MCF 10A (cell line): ENCODE measurements around the gene LIMD2. TPM values are rescaled to one million over a fixed set of nuclear protein-coding genes. Genes with fewer than 3 reads are reported as not detected.

ENCODE experiments used
- BruUV-seq: library from RNA; stranded (reverse); fragments of 400-500 nt; replicated peaks from 2 replicates; lab custom pipeline; 2021; lab: Mats Ljungman, UMichigan
- CTCF ChIA-PET: fragments of 300-600 bp; sonication (Branson Sonifier 250); formaldehyde crosslinking; extraction: SDS; loops from one replicate; lab custom pipeline; 2021; ENCODE audit warnings: antibody characterized with exemption, inconsistent platforms; lab: Yijun Ruan, JAX
- POLR2A ChIA-PET: fragments of 300-600, 350-650 bp; sonication (Branson Sonifier 250); formaldehyde crosslinking; extraction: SDS; loops from one replicate; lab custom pipeline; 2020; ENCODE audit warnings: antibody characterized with exemption, inconsistent platforms; lab: Yijun Ruan, JAX
- DNase-seq: peaks from one replicate; pipeline ENCODE4 v3.0.0-alpha.2; 2018; ENCODE audit not compliant: unreplicated experiment
- H3K27ac Mint-ChIP-seq: one replicate; pipeline ENCODE4 v1.8.0; 2022; ENCODE audit warnings: mild to moderate bottlenecking, low read depth, mixed read lengths; ENCODE audit not compliant: unreplicated experiment
- H3K27me3 Mint-ChIP-seq: one replicate; pipeline ENCODE4 v1.8.0; 2022; ENCODE audit warnings: mixed read lengths; ENCODE audit not compliant: insufficient read depth, unreplicated experiment
- H3K36me3 Mint-ChIP-seq: one replicate; pipeline ENCODE4 v1.8.0; 2022; ENCODE audit warnings: mild to moderate bottlenecking, moderate library complexity, mixed read lengths; ENCODE audit not compliant: insufficient read depth, unreplicated experiment
- H3K4me1 Mint-ChIP-seq: one replicate; pipeline ENCODE4 v1.8.0; 2022; ENCODE audit warnings: mixed read lengths; ENCODE audit not compliant: insufficient read depth, unreplicated experiment
- H3K4me3 Mint-ChIP-seq: one replicate; pipeline ENCODE4 v1.8.0; 2022; ENCODE audit warnings: mild to moderate bottlenecking, moderate library complexity, mixed read lengths; ENCODE audit not compliant: unreplicated experiment
- H3K9me3 Mint-ChIP-seq: one replicate; pipeline ENCODE4 v1.8.0; 2022; ENCODE audit warnings: mixed read lengths; ENCODE audit not compliant: unreplicated experiment
- CTCF ChIP-seq: fragments of 200-600 bp; IDR thresholded peaks from one replicate; pipeline ENCODE4 v1.8.0; 2022; ENCODE audit warnings: antibody characterized with exemption, mild to moderate bottlenecking; ENCODE audit not compliant: unreplicated experiment
- intact Hi-C: fragments of 100-400 bp; cut with micrococcal nuclease; formaldehyde crosslinking; loops from 2 replicates; pipeline ENCODE4 v1.14.1; 2022
- total RNA-seq: library from RNA; stranded (reverse); gene quantifications from 2 replicates; pipeline ENCODE4 v1.2.3, GENCODE V29; 2022

The LIMD2 gene
- total RNA-seq, 1 experiment from 2014 or later: 0.56 TPM

GRCh38 chr17:63701868-63702720 is 2.2 kb upstream of the LIMD2 start:
- no TSS peak for BruUV-seq
- intact Hi-C loops: no loop called here
- CTCF ChIA-PET: no interaction called here
- Mint-ChIP-seq H3K4me3 (no peak overlapping the region), H3K27ac (no peak overlapping the region), H3K27me3 (no peaks in the 10 kb centered on the region), H3K9me3 (no peaks in the 10 kb centered on the region), H3K4me1 (no peaks in the 10 kb centered on the region), H3K36me3 (peaks cover 37% of the 10 kb centered on the region)
- no peak for DNase-seq
- POLR2A ChIA-PET: interaction anchor here (1.0 kb wide), 1 partner anchor 8 kb away, joined by 4 read pairs; no protein-coding TSS in a partner anchor
- TF ChIP-seq CTCF: no peak

GRCh38 chr17:63701456-63701820 is 1.5 kb upstream of the LIMD2 start:
- no peak overlapping the region for H3K27ac Mint-ChIP-seq
- POLR2A ChIA-PET: no interaction called here
- no peak for DNase-seq
- no peaks in the 10 kb centered on the region for H3K9me3 Mint-ChIP-seq
- peaks cover 37% of the 10 kb centered on the region for H3K36me3 Mint-ChIP-seq
- CTCF ChIA-PET: no interaction called here
- H3K4me1 Mint-ChIP-seq: no peaks in the 10 kb centered on the region
- H3K27me3 Mint-ChIP-seq: no peaks in the 10 kb centered on the region
- H3K4me3 Mint-ChIP-seq: no peak overlapping the region
- intact Hi-C loops: no loop called here
- no TSS peak for BruUV-seq
- no peak for TF ChIP-seq CTCF

- intact Hi-C loops: no loop called here
- Mint-ChIP-seq H3K9me3 (no peaks in the 10 kb centered on the region), H3K4me3 (no peak overlapping the region), H3K27me3 (no peaks in the 10 kb centered on the region), H3K36me3 (peaks cover 37% of the 10 kb centered on the region), H3K4me1 (no peaks in the 10 kb centered on the region), H3K27ac (no peak overlapping the region)
- no TSS peak for BruUV-seq
- TF ChIP-seq CTCF: no peak
- POLR2A ChIA-PET: no interaction called here
- CTCF ChIA-PET: no interaction called here
- no peak for DNase-seq
Observed at GRCh38 chr17:63700528-63701455, 867 bp upstream of the LIMD2 start.
